Measurements from ENCODE around the gene LUC7L.
"Not testable (repeated sequence)": the region's sequence is repeated elsewhere in the genome, so short reads cannot be mapped to it uniquely, and the experiment has no call there.

Gene LUC7L

DNA sequence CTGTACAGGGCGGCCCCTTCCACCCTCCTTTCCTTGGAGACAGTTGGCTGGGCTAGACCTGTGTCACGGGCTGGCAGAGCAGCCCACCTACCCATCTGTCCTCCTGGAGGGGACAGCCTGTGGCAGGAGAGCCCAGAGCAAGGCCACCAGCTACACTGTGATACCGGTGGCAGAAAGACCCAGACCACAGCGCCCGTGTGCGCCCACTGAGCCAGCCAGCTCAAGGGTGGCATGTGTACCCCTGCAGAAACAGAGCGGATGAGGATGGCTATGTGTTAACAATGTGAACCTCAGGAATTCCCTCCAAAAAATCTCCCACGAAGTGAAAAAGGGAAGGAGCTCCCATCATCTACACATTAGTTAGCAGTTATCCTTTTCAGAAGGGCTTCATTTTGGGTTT lies 41.9 kb downstream of the LUC7L start:
- DNase-seq: no peak
- in situ Hi-C loops (cut with MboI; ENCODE audit: low pct_unique_long_range_greater_than_20kb, low sequenced_read_pairs): no loop called here

DNA sequence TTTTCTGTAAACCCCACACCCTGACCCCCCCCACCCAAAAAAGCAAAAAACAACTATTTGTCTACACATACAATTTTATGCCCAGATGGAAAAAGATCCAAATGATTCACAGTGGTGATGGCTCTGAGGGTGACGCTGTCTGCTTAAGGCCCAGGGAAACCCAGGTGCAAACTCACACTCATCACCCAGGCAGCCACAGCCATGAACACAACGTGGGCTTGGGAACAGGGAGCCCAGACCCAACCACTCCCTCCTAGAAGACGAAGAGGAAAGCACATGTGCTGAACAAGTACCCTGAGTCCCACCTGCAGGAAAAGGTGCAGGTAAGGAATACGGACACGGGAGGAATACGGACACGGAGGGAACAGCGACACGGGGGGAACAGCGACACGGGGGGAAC lies 43.6 kb downstream of the LUC7L start:
- in situ Hi-C loops (cut with MboI; ENCODE audit: low pct_unique_long_range_greater_than_20kb, low sequenced_read_pairs): no loop called here
- DNase-seq: no peak

DNA sequence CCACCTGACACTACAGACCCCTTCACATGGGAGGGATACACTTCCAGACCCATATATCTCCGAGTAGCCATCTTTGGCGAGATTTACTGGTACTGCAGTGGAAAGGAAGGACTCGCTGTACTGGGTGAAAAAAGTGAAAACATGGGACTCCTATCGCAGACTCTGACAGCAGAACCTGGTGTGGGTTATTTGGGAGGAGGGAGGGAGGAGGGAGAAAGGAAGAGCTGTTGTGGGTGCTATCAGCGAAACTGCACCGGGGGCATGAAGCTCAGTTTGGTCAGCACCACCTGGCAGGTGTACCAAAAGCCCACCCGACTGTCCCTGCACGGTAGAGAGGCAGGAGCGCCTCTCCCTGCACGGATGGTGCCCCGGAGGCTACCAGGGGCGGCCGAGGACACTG lies 44.0 kb downstream of the LUC7L start:
- in situ Hi-C loops (cut with MboI; ENCODE audit: low pct_unique_long_range_greater_than_20kb, low sequenced_read_pairs): no loop called here
- no peak for DNase-seq

DNA sequence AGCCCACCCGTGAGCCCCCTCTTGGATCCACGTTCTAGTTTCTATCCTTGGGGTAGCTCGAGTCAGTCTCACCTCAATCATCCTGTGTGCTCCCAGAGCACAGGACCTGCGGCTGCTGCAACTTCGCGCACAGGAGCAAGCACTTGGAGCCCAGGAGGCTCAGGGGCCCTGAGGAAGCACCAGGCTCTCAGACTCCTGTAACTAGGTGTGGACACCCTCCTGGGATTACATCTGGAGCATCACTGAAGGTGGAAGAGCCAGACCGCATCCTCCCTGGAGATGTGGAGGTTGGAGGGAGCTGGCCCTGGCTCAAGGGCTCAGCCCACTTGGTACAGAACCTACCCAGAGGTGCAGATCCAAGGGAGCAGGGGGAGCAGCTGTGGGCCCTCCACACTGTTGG lies 46.2 kb downstream of the LUC7L start:
- no peak for DNase-seq

DNA sequence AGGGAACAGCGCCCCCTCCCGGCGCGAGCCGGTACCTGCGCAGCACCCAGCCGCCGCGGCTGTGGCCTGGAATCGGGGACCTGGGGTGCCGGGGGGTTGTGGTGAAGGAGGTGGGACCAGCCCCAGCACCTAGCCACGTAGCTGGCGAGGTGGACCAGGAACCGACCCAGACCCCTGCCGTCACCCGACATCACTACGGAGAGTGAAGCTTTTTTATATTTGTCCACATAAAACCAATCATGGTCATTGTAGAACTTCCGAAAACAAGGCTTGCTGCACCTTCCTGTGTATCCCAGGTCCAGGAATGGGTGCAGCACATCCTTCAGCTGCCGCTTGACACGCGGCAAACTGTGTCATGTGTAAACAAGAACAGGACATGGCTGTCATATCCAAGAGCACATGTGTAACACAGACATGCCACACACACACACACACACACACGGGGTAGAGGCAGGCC lies 47.7 kb downstream of the LUC7L start:
- DNase-seq: no peak
- in situ Hi-C loops (cut with MboI; ENCODE audit: low pct_unique_long_range_greater_than_20kb, low sequenced_read_pairs): no loop called here

More for the DNA sequence above, 46.2 kb downstream of the LUC7L start:
- in situ Hi-C loops (cut with MboI; ENCODE audit: low pct_unique_long_range_greater_than_20kb, low sequenced_read_pairs): no loop called here

DNA sequence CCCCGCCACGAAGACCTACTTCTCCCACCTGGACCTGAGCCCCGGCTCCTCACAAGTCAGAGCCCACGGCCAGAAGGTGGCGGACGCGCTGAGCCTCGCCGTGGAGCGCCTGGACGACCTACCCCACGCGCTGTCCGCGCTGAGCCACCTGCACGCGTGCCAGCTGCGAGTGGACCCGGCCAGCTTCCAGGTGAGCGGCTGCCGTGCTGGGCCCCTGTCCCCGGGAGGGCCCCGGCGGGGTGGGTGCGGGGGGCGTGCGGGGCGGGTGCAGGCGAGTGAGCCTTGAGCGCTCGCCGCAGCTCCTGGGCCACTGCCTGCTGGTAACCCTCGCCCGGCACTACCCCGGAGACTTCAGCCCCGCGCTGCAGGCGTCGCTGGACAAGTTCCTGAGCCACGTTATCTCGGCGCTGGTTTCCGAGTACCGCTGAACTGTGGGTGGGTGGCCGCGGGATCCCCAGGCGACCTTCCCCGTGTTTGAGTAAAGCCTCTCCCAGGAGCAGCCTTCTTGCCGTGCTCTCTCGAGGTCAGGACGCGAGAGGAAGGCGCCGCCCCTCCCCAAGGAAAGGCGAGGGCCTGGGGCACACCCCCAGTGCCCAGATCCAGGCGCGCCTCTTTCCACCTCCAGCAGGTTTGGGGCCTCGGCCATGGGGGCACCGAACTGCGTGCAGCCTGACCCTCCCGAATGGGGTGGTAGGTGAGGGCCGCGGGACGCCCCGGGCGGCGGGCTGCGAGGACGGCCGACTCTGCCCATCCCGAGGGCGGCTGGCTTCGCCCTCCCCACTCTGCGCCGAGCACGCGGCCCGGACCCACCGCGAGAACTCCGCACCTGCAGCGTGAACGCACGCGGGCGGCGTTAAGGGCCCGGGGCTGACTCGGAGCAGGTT lies 48.3 kb downstream of the LUC7L start:
- in situ Hi-C loops (cut with MboI; ENCODE audit: low pct_unique_long_range_greater_than_20kb, low sequenced_read_pairs): no loop called here
- peak; percentile 89 for DNase-seq

DNA sequence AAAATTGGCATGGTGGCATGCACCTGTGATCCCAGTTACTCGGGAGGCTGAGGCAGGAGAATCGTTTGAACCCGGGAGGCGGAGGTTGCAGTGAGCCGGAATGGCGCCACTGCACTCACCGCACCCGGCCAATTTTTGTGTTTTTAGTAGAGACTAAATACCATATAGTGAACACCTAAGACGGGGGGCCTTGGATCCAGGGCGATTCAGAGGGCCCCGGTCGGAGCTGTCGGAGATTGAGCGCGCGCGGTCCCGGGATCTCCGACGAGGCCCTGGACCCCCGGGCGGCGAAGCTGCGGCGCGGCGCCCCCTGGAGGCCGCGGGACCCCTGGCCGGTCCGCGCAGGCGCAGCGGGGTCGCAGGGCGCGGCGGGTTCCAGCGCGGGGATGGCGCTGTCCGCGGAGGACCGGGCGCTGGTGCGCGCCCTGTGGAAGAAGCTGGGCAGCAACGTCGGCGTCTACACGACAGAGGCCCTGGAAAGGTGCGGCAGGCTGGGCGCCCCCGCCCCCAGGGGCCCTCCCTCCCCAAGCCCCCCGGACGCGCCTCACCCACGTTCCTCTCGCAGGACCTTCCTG lies 49.1 kb downstream of the LUC7L start, which contains the start of gene HBQ1:
Gene HBQ1, plus strand, starts transcription at position 359 of the 575 bp plus-strand sequence. Its CDS starts 28 bp downstream, at position 387.
- in situ Hi-C loops (cut with MboI; ENCODE audit: low pct_unique_long_range_greater_than_20kb, low sequenced_read_pairs): no loop called here
- DNase-seq: peak; percentile 46

DNA sequence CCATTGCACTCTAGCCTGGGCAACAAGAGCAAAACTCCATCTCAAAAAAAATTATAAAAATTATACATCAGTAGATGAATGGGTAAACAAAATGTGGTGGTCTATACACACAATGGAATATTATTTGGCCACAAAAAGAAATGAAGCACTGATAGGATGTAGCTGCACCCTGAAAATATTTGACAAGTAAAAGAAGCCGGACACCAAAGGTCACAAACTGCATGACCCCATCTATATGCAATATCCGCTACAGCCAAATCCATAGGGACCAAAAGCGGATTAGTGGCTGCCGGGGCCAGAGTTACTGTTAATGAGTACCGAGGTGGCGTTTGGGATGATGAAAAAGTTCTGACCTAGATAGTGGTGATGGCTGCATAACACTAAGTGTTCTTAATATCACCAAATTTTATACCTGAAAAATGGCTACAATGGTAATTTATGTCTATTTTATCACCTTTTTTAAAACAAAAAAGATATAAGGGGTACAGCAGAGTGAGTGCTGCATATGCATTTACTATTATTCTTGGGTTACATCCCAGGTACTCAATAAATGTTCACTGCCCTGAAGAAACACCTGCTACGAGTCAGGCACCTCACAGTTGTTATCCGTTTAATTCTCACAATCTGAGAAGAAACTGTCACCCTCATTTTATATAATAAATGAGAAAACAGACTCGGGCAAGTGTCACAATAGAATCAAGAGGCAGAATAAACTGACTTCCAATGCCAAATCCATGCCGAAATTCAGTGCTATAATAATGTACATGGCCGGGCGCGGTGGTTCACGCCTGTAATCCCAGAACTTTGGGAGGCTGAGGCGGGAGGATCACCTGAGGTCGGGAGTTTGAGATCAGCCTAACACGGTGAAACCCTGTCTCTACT lies 49.8 kb downstream of the LUC7L start:
- in situ Hi-C loops (cut with MboI; ENCODE audit: low pct_unique_long_range_greater_than_20kb, low sequenced_read_pairs): no loop called here
- no peak for DNase-seq

DNA sequence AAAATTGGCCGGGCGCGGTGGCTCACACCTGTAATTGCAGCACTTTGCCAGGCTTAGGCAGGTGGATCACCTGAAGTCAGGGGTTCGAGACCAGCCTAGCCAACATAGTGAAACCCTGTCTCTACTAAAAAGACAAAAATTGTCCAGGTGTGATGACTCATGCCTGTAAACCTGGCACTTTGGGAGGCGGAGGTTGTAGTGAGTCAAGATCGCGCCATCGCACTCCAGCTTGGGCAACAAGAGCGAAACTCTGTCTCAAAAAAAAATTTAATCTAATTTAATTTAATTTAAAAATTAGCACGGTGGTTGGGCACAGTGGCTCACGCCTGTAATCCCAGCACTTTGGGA lies 50.6 kb downstream of the LUC7L start:
- no peak for DNase-seq
- in situ Hi-C loops (cut with MboI; ENCODE audit: low pct_unique_long_range_greater_than_20kb, low sequenced_read_pairs): no loop called here

DNA sequence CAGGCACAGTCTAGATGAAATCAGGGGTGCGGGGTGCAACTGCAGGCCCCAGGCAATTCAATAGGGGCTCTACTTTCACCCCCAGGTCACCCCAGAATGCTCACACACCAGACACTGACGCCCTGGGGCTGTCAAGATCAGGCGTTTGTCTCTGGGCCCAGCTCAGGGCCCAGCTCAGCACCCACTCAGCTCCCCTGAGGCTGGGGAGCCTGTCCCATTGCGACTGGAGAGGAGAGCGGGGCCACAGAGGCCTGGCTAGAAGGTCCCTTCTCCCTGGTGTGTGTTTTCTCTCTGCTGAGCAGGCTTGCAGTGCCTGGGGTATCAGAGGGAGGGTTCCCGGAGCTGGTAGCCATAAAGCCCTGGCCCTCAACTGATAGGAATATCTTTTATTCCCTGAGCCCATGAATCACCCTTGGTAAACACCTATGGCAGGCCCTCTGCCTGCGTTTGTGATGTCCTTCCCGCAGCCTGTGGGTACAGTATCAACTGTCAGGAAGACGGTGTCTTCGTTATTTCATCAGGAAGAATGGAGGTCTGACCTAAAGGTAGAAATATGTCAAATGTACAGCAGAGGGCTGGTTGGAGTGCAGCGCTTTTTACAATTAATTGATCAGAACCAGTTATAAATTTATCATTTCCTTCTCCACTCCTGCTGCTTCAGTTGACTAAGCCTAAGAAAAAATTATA lies 51.1 kb downstream of the LUC7L start:
- no peak for DNase-seq
- in situ Hi-C loops (cut with MboI; ENCODE audit: low pct_unique_long_range_greater_than_20kb, low sequenced_read_pairs): no loop called here

DNA sequence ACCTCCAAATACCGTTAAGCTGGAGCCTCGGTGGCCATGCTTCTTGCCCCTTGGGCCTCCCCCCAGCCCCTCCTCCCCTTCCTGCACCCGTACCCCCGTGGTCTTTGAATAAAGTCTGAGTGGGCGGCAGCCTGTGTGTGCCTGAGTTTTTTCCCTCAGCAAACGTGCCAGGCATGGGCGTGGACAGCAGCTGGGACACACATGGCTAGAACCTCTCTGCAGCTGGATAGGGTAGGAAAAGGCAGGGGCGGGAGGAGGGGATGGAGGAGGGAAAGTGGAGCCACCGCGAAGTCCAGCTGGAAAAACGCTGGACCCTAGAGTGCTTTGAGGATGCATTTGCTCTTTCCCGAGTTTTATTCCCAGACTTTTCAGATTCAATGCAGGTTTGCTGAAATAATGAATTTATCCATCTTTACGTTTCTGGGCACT lies 51.8 kb downstream of the LUC7L start:
- in situ Hi-C loops (cut with MboI; ENCODE audit: low pct_unique_long_range_greater_than_20kb, low sequenced_read_pairs): no loop called here
- DNase-seq: no peak

DNA sequence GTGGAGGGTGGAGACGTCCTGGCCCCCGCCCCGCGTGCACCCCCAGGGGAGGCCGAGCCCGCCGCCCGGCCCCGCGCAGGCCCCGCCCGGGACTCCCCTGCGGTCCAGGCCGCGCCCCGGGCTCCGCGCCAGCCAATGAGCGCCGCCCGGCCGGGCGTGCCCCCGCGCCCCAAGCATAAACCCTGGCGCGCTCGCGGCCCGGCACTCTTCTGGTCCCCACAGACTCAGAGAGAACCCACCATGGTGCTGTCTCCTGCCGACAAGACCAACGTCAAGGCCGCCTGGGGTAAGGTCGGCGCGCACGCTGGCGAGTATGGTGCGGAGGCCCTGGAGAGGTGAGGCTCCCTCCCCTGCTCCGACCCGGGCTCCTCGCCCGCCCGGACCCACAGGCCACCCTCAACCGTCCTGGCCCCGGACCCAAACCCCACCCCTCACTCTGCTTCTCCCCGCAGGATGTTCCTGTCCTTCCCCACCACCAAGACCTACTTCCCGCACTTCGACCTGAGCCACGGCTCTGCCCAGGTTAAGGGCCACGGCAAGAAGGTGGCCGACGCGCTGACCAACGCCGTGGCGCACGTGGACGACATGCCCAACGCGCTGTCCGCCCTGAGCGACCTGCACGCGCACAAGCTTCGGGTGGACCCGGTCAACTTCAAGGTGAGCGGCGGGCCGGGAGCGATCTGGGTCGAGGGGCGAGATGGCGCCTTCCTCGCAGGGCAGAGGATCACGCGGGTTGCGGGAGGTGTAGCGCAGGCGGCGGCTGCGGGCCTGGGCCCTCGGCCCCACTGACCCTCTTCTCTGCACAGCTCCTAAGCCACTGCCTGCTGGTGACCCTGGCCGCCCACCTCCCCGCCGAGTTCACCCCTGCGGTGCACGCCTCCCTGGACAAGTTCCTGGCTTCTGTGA lies 52.5 kb downstream of the LUC7L start, which contains the start of gene HBA1:
Gene HBA1, plus strand, starts transcription at position 204 of the 906 bp plus-strand sequence. Its CDS starts 37 bp downstream, at position 241.
- in situ Hi-C loops (cut with MboI; ENCODE audit: low pct_unique_long_range_greater_than_20kb, low sequenced_read_pairs); DNase-seq: not testable (repeated sequence)

DNA sequence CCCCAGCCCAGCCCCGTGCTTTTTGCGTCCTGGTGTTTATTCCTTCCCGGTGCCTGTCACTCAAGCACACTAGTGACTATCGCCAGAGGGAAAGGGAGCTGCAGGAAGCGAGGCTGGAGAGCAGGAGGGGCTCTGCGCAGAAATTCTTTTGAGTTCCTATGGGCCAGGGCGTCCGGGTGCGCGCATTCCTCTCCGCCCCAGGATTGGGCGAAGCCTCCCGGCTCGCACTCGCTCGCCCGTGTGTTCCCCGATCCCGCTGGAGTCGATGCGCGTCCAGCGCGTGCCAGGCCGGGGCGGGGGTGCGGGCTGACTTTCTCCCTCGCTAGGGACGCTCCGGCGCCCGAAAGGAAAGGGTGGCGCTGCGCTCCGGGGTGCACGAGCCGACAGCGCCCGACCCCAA lies 53.2 kb downstream of the LUC7L start:
- DNase-seq; in situ Hi-C loops (cut with MboI; ENCODE audit: low pct_unique_long_range_greater_than_20kb, low sequenced_read_pairs): not testable (repeated sequence)

DNA sequence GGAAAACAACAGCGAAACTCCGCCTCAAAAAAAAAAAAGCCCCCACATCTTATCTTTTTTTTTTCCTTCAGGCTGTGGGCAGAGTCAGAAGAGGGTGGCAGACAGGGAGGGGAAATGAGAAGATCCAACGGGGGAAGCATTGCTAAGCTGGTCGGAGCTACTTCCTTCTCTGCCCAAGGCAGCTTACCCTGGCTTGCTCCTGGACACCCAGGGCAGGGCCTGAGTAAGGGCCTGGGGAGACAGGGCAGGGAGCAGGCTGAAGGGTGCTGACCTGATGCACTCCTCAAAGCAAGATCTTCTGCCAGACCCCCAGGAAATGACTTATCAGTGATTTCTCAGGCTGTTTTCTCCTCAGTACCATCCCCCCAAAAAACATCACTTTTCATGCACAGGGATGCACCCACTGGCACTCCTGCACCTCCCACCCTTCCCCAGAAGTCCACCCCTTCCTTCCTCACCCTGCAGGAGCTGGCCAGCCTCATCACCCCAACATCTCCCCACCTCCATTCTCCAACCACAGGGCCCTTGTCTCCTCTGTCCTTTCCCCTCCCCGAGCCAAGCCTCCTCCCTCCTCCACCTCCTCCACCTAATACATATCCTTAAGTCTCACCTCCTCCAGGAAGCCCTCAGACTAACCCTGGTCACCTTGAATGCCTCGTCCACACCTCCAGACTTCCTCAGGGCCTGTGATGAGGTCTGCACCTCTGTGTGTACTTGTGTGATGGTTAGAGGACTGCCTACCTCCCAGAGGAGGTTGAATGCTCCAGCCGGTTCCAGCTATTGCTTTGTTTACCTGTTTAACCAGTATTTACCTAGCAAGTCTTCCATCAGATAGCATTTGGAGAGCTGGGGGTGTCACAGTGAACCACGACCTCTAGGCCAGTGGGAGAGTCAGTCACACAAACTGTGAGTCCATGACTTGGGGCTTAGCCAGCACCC lies 54.0 kb downstream of the LUC7L start:
- DNase-seq: peak; percentile 50
- in situ Hi-C loops (cut with MboI; ENCODE audit: low pct_unique_long_range_greater_than_20kb, low sequenced_read_pairs): no loop called here

DNA sequence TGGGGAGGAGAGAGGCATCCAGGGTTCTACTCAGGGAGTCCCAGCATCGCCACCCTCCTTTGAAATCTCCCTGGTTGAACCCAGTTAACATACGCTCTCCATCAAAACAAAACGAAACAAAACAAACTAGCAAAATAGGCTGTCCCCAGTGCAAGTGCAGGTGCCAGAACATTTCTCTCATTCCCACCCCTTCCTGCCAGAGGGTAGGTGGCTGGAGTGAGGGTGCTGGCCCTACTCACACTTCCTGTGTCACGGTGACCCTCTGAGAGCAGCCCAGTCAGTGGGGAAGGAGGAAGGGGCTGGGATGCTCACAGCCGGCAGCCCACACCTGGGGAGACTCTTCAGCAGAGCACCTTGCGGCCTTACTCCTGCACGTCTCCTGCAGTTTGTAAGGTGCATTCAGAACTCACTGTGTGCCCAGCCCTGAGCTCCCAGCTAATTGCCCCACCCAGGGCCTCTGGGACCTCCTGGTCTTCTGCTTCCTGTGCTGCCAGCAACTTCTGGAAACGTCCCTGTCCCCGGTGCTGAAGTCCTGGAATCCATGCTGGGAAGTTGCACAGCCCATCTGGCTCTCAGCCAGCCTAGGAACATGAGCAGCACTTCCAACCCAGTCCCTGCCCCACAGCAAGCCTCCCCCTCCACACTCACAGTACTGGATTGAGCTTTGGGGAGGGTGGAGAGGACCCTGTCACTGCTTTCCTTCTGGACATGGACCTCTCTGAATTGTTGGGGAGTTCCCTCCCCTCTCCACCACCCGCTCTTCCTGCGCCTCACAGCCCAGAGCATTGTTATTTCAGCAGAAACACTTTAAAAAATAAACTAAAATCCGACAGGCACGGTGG lies 55.1 kb downstream of the LUC7L start:
- in situ Hi-C loops (cut with MboI; ENCODE audit: low pct_unique_long_range_greater_than_20kb, low sequenced_read_pairs): not testable (repeated sequence)

DNA sequence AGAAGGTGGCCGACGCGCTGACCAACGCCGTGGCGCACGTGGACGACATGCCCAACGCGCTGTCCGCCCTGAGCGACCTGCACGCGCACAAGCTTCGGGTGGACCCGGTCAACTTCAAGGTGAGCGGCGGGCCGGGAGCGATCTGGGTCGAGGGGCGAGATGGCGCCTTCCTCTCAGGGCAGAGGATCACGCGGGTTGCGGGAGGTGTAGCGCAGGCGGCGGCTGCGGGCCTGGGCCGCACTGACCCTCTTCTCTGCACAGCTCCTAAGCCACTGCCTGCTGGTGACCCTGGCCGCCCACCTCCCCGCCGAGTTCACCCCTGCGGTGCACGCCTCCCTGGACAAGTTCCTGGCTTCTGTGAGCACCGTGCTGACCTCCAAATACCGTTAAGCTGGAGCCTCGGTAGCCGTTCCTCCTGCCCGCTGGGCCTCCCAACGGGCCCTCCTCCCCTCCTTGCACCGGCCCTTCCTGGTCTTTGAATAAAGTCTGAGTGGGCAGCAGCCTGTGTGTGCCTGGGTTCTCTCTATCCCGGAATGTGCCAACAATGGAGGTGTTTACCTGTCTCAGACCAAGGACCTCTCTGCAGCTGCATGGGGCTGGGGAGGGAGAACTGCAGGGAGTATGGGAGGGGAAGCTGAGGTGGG lies 55.9 kb downstream of the LUC7L start:
- not testable (repeated sequence) for DNase-seq

More for the DNA sequence above, 55.1 kb downstream of the LUC7L start:
- DNase-seq: not testable (repeated sequence)

More for the DNA sequence above, 55.9 kb downstream of the LUC7L start:
- in situ Hi-C loops (cut with MboI; ENCODE audit: low pct_unique_long_range_greater_than_20kb, low sequenced_read_pairs): not testable (repeated sequence)
